CD4-positive, alpha-beta T cell treated with Interleukin-6 for 4 hours (primary cell): ENCODE measurements around the gene OSTC.

Source experiments
- DNase-seq: peaks from one replicate; pipeline ENCODE4 v3.0.0-alpha.2; 2020; ENCODE audit warnings: mixed read lengths

OSTC gene

GRCh38 chr4:108650212-108651013 is at the start of gene OSTC:
OSTC (plus strand) TSS chr4:108650599; CDS start chr4:108650656, 57 bp downstream.
- peak; percentile 94 for DNase-seq

DNA sequence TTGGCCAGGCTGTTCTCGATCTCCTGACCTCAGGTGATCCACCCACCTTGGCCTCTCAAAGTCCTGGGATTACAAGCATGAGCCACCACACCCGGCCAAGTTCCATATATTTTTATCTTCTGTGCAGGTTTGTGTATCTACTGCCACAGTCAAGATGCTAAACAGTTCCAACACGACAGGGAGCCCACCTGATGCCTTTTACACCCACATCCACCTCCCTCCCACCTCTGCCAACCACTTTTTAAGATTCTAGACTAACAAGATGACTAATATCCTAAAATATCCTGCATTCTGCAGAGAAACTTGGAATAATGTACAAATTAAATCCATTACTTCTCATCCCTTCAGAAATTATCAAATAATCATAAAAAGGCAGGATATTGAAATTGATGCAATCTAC is 49.3 kb upstream of the OSTC start:
- DNase-seq, result no peak

DNA sequence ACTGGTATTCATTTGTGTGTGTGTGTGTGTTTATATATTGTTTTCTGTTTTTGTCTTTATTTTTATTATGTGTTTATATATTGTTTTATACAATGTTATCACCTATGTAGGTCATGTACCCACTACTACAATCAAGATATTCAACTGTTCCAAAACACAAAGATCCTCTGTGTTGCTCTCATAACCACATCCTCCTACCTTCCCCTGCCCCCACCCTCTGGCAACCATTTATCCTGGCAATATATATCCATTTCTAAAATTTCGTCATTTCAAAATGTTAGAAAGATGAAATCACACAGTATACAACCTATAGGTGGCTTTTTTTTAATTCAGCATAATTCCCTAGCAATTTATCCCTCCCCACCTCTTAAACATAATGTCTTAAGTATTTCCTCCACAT is 48.9 kb upstream of the OSTC start:
- DNase-seq, result peak; percentile 58

DNA sequence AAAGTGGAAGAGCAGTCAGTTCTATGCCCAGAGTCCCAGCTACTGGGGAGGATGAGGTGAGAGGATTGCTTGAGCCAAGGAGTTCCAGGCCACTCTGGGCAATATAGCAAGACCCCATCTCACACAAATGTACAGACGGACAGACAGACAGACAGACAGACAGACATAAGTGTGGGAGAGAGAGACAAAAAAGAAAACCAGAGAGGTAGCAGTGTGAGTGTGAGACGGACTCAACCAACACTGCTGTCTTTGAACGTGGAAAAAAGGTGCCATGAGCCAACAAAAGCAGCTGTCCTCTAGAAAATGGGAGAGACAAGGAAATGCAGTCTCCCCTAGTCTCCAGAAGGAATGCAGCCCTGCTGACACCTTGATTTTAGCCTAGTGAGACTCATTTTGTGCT is 48.2 kb upstream of the OSTC start:
- no peak for DNase-seq

- no peak for DNase-seq
Measured at GRCh38 chr4:108607079-108607815, 43.2 kb upstream of the OSTC start.

DNA sequence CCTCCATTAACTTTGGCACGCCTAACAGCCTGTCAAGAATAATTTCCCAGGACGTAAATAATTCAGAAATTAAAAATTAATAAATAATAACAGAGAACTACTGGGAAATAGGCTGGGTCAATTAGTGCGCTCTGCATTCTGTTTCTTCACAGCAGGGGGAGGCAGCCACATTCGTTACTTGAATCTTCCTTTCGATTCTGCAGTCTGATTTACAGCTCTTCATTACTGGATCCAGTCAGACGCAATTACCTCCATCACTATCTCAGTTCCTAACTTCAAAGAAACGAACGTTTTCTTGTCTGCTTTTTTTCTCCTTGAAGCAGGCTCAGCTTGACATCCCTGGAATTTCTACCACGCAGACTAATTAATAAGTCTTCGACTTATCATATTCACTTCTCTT is 39.0 kb upstream of the OSTC start:
- no peak for DNase-seq

GRCh38 chr4:108612365-108612764 is 38.0 kb upstream of the OSTC start:
- DNase-seq, result no peak

DNA sequence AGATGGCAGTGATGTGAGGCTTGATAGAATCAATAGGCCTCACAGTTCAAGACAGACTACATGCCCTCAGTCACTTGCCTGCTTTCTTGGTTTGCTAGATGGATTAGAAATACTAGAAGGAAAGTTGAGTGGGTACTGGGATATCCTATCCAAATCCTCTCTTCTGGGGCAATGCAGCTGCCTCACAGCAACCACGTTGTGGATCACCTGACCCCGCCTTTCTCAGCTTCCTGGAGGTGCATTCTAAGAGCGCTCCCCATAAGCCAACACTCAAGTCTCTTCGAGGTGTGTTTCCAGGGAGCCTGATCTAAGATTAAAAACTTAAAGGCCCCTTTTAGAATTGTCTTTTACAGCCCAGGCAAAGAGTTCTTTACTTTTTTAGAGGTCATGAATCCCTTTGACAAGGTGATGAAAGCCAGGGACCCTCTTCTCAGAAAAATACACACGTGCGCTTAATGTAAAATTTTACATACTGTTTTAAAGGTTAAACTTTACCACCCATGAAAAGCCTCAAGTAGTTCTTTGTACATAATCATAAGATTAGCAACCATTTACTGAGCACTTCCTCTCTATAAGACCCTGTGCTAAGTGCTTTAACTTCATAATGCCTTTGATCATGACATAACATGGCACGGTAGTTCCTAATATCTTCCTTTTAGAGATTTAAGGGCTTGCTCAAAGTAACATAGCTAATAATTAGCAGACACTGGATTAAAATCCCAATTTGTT is 30.9 kb upstream of the OSTC start:
- DNase-seq, result peak; percentile 56

- DNase-seq, result peak; percentile 99
Measured at GRCh38 chr4:108620101-108620932, 30.1 kb upstream of the OSTC start, which contains the start of gene RPL34. RPL34 (plus strand) TSS chr4:108620576; CDS start chr4:108621960, 1,384 bp downstream.

- DNase-seq, result no peak
Measured at GRCh38 chr4:108620933-108621905, 29.2 kb upstream of the OSTC start.

DNA sequence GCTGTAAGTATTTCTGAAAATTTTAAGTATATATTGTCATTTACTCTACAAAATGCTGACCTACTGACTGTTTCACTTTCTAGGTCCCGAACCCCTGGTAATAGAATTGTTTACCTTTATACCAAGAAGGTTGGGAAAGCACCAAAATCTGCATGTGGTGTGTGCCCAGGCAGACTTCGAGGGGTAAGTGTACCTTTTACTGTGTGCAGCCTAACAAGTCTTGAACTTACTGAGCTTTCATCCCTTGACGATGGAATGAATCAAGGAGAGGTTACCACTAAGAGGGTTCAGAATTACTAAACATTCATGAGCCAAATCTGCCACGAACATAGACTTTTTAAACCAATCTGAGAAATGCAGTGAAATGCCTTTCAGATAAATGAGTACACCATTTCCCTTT is 28.4 kb upstream of the OSTC start:
- DNase-seq, result no peak

DNA sequence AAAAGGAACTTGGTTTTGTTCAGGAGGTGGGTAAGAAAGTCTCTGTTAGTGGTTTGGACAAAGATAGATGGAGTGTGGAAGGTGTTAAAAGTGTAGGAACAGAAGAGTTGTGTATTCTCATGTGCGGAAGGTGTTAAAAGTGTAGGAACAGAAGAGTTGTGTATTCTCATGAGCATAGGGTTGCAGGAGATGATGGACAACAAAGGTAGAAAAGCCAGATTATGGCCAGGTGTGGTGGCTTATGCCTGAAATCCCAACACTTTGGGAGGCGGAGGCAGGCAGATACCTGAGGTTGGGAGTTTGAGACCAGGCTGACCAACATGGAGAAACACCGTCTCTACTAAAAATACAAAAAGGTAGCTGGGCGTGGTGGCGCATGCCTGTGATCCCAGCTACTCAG is 27.6 kb upstream of the OSTC start:
- no peak for DNase-seq

- no peak for DNase-seq
Measured at GRCh38 chr4:108624263-108625056, 25.9 kb upstream of the OSTC start.

- DNase-seq, result no peak
Measured at GRCh38 chr4:108626056-108626455, 24.3 kb upstream of the OSTC start.

- no peak for DNase-seq
Measured at GRCh38 chr4:108628411-108628810, 22.0 kb upstream of the OSTC start.

DNA sequence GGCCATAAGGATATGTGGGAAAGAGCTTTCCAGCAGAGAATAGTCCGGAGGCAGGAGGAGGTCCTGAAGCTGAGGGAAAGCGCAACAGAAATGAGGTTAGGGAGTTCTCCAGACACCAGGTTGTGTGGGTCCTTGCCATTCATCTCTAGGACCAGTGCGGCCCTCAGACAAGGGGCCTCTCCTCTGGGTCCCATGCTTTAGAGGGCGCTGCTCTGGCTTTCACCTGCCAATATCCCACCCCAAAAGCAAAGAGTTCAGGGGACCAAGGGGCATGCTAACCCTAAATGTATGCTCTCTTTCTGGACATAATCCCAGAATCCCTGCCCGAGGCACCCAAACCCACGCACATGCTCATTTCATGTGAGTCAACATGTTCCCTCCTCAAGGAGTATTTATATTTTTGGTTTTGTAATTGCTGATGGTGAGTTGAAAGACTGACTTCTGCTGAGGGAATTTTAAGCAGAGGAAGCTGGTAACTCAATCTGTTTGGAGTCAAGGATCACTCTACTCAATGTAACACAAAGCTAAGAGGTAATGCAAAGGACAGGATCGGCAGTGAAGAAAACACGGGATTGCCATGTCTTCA is 15.2 kb upstream of the OSTC start:
- no peak for DNase-seq

GRCh38 chr4:108636246-108636645 is 14.2 kb upstream of the OSTC start:
- no peak for DNase-seq

- DNase-seq, result no peak
Measured at GRCh38 chr4:108637856-108638255, 12.5 kb upstream of the OSTC start.

DNA sequence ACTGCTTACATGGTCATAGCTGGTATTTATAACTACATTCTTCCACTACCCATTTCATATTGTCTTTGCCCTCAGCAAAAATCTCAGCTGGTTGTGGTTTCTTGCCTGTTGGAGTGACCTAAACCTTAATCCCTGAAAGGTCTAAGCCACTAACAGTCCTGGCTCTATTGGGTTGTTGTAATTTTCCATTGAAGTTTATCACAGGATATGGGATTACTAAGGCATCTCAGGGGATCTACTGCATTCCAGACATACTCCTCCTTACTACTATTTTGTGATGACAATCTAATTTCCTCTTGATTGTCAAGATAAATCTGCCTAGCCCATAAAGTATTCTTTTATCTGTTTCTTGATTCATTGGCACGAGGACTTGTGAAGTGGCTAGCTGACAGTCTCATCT is 6.2 kb upstream of the OSTC start:
- no peak for DNase-seq

DNA sequence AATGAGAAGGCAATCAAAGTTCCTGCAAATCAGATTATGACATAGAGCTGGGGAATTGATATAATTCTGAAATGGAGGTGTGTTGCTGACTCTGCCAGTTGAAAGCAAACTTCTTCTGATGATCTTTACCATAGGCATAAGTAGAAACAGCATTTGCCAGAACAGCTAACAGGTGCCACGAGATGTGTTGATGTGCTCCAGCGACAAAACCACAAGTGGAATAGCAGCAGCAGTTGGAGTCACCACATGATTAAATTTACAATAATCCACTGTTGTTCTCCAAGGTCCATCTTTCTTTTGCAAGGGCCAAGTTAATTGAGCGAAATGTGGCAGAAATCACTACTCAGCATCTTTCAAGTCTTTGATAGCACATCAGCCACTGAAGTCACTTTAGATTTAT is 3.7 kb upstream of the OSTC start:
- DNase-seq, result no peak
